GM12878 (cell line): ENCODE data around the gene MAN1B1. TPM values are rescaled to one million over a fixed set of nuclear protein-coding genes. Genes with fewer than 3 reads are reported as not detected.
"Not testable (repeated sequence)": the region's sequence is repeated elsewhere in the genome, so short reads cannot be mapped to it uniquely, and the experiment has no call there.

Source experiments
- ATAC-seq: fragments of 200-7000 bp; cut with Tn5 transposase; 3 replicates; pipeline ENCODE4 v1.9.1; 2020; ENCODE audit warnings: mild to moderate bottlenecking, moderate library complexity
- BruUV-seq: library from RNA; stranded (reverse); fragments of 400-500 nt; replicated peaks from 2 replicates; lab custom pipeline; 2021; lab: Mats Ljungman, UMichigan
- CTCF ChIA-PET: fragments of 300-600 bp; sonication (Branson Sonifier 250); formaldehyde crosslinking; extraction: SDS; loops from one replicate; lab custom pipeline; 2021; ENCODE audit warnings: inconsistent platforms; lab: Yijun Ruan, JAX
- POLR2A ChIA-PET: fragments of 350-600 bp; formaldehyde crosslinking; extraction: SDS; loops from one replicate; lab custom pipeline; 2021; ENCODE audit warnings: inconsistent platforms; lab: Charles Lee
- RAD21 ChIA-PET: fragments of 300-600 bp; sonication (Branson Sonifier 250); formaldehyde crosslinking; loops from one replicate; lab custom pipeline; 2023; ENCODE audit warnings: antibody characterized with exemption; ENCODE audit not compliant: unreplicated experiment; lab: Charles Lee
- SMC1A ChIA-PET: fragments of 300-600 bp; sonication (Branson Sonifier 250); formaldehyde crosslinking; loops from one replicate; lab custom pipeline; 2023; ENCODE audit not compliant: unreplicated experiment, uncharacterized antibody; lab: Charles Lee
- DNase-seq: peaks from one replicate; pipeline ENCODE4 v3.0.0-alpha.2; 2011; ENCODE audit warnings: low read depth, low spot score
- FAIRE-seq: peaks from 3 replicates; lab custom pipeline; 2011; peaks lifted over from hg19 to GRCh38; lab: Jason Lieb, UNC
- H2AFZ ChIP-seq: 2 replicates; pipeline ENCODE4 v1.6.0; 2011; ENCODE audit warnings: low read depth, low read length, control low read depth; ENCODE audit not compliant: control insufficient read depth
- H3K27ac ChIP-seq: 2 replicates; pipeline ENCODE4 v1.5.1; 2011; ENCODE audit warnings: control low read depth; ENCODE audit not compliant: control insufficient read depth, insufficient read depth
- H3K27me3 ChIP-seq, 2 experiments: replicated peaks in 1 of 2; 2 replicates each; pipeline versions ENCODE4 v1.6.0 to v1.6.1; 2011; ENCODE audit warnings: low read length in 1 of 2; ENCODE audit not compliant: control insufficient read depth in 2 of 2, insufficient read depth in 2 of 2
- H3K36me3 ChIP-seq, 2 experiments: 2 replicates each; pipeline ENCODE4 v1.5.1; 2011; ENCODE audit warnings: low read length in 1 of 2; ENCODE audit not compliant: control insufficient read depth in 2 of 2, insufficient read depth in 2 of 2
- H3K4me1 ChIP-seq: 2 replicates; pipeline ENCODE4 v1.6.1; 2011; ENCODE audit warnings: mild to moderate bottlenecking, low read length, moderate library complexity, mixed read lengths; ENCODE audit not compliant: control insufficient read depth, insufficient read depth
- H3K4me2 ChIP-seq: 2 replicates; pipeline ENCODE4 v1.6.0; 2011; ENCODE audit warnings: control low read depth; ENCODE audit not compliant: control insufficient read depth, insufficient read depth
- H3K4me3 ChIP-seq: fragments of 200-600 bp; sonication (generic); 2 replicates; pipeline ENCODE4 v1.5.1; 2016
- H3K79me2 ChIP-seq: 2 replicates; pipeline ENCODE4 v1.6.0; 2011; ENCODE audit warnings: low read length; ENCODE audit not compliant: control insufficient read depth, insufficient read depth
- H3K9ac ChIP-seq: 2 replicates; pipeline ENCODE4 v1.8.0; 2011; ENCODE audit warnings: low read length, control low read depth, mixed read lengths; ENCODE audit not compliant: control insufficient read depth, insufficient read depth
- H3K9me3 ChIP-seq: replicated peaks from 3 replicates; pipeline ENCODE4 v1.5.1; 2011; ENCODE audit warnings: mild to moderate bottlenecking, low read length; ENCODE audit not compliant: control insufficient read depth, insufficient read depth
- H4K20me1 ChIP-seq: 2 replicates; pipeline ENCODE4 v1.6.0; 2011; ENCODE audit not compliant: control insufficient read depth, insufficient read depth
- CEBPB ChIP-seq, 2 experiments: fragments of 150-350 bp in 1 of 2; IDR thresholded peaks; 2 replicates each; pipeline ENCODE4 v1.6.1; 2012 to 2014; ENCODE audit warnings: low read depth in 2 of 2, low read length in 2 of 2, borderline replicate concordance in 1 of 2, inconsistent platforms in 1 of 2
- EED ChIP-seq: sonication (generic); IDR thresholded peaks from 2 replicates; pipeline ENCODE4 v1.6.1; 2016; ENCODE audit warnings: antibody characterized with exemption, low read depth
- EP300 ChIP-seq, 2 experiments: fragments of 150-350 bp in 1 of 2; IDR thresholded peaks; 2 replicates each; pipeline ENCODE4 v1.6.1; 2011 to 2012; ENCODE audit warnings: low read depth in 2 of 2, low read length in 2 of 2, borderline replicate concordance in 1 of 2, improper control_type of control experiment in 1 of 2, inconsistent platforms in 1 of 2; ENCODE audit not compliant: control insufficient read depth in 1 of 2
- HDGF ChIP-seq: fragments of 450-650 bp; IDR thresholded peaks from 2 replicates; pipeline ENCODE4 v1.6.1; 2016; ENCODE audit warnings: antibody characterized with exemption
- MXI1 ChIP-seq: fragments of 150-350 bp; IDR thresholded peaks from 2 replicates; pipeline ENCODE4 v1.6.1; 2011; ENCODE audit warnings: low read depth, mild to moderate bottlenecking, inconsistent platforms, low read length, improper control_type of control experiment
- RFX5 ChIP-seq: IDR thresholded peaks from 2 replicates; pipeline ENCODE4 v1.6.1; 2011; ENCODE audit warnings: low read depth, low read length, improper control_type of control experiment
- SMAD1 ChIP-seq: fragments of 450-650 bp; IDR thresholded peaks from 2 replicates; pipeline ENCODE4 v1.6.1; 2018; ENCODE audit warnings: mild to moderate bottlenecking, low read depth; ENCODE audit not compliant: partially characterized antibody
- SREBF1 ChIP-seq: IDR thresholded peaks from 2 replicates; pipeline ENCODE4 v1.6.1; 2012; ENCODE audit warnings: mild to moderate bottlenecking, low read length
- TCF7 ChIP-seq: IDR thresholded peaks from 2 replicates; pipeline ENCODE4 v1.6.1; 2014; ENCODE audit warnings: antibody characterized with exemption, borderline replicate concordance
- YBX1 ChIP-seq: fragments of 450-650 bp; IDR thresholded peaks from 2 replicates; pipeline ENCODE4 v1.6.1; 2016; ENCODE audit warnings: antibody characterized with exemption
- ZBTB40 ChIP-seq: fragments of 450-650 bp; IDR thresholded peaks from 2 replicates; pipeline ENCODE4 v1.6.1; 2016; ENCODE audit warnings: mild to moderate bottlenecking, moderate library complexity, borderline replicate concordance
- WGBS: methylation state at CpG from one replicate; pipeline ENCODE4 v1.1.6; 2016; ENCODE audit warnings: low lambda C conversion rate; ENCODE audit not compliant: insufficient replicate concordance, insufficient coverage; ENCODE audit errors: missing lambda C conversion rate; 5-methylcytosine and 5-hydroxymethylcytosine counted together
- in situ Hi-C: fragments of 300-500 bp; cut with MboI; formaldehyde crosslinking; loops from 9 replicates; pipeline ENCODE4 v1.14.3; 2018; ENCODE audit warnings: mixed read lengths
- intact Hi-C: fragments of 100-400 bp; cut with micrococcal nuclease; formaldehyde crosslinking; loops from one replicate; pipeline ENCODE4 v1.14.2; 2022; ENCODE audit not compliant: unreplicated experiment
- polyA plus RNA-seq, 11 experiments: library from polyadenylated mRNA; depleted of rRNA in 4 of 11; unstranded in 6 of 11; stranded (reverse) in 5 of 11; fragments of >200 nt; fragmentation: Nextera tagmentation in 4 of 11; fragmentation: Illumina TruSeq in 1 of 11; extraction: Ambion mirVana in 4 of 11; extraction: Trizol in 1 of 11; gene quantifications; 1 replicate in 1 of 11; 2 replicates in 10 of 11; pipeline versions ENCODE4 v1.2.1 to v1.2.3, GENCODE V29; 2011 to 2016; ENCODE audit warnings: inconsistent platforms in 2 of 11, missing spikeins in 2 of 11, low read depth in 1 of 11
- total RNA-seq, 4 experiments: library from RNA; depleted of rRNA in 3 of 4; stranded (reverse); fragments of >200 nt in 3 of 4; fragmentation: Illumina TruSeq in 1 of 4; extraction: Trizol in 1 of 4; gene quantifications; 2 replicates each; pipeline versions ENCODE4 v1.2.1 to v1.2.3, GENCODE V29; 2013 to 2021

The MAN1B1 gene
- total and polyA plus RNA-seq, 10 of the 15 experiments (the other 5 are each of a cell fraction or from before 2014, with no cell fraction given) = 0.71 to 34.1 (median 22.7) TPM

GRCh38 chr9:137062798-137063197 is 24.0 kb upstream of the MAN1B1 start:
- CTCF ChIA-PET = interaction anchor here (1.2 to 6.4 kb wide), 4 partner anchors 14 to 115 kb away, joined by 3 to 81 read pairs (median 12); partner anchors contain the start of genes MAN1B1 and NPDC1
- POLR2A ChIA-PET = not testable (repeated sequence)

GRCh38 chr9:137063311-137064026 is 23.3 kb upstream of the MAN1B1 start:
- Histone ChIP-seq H3K27me3 (no peaks in the 10 kb centered on the region), H3K9me3 (no peaks in the 10 kb centered on the region), H2AFZ (no peak overlapping the region), H3K4me3 (no peak overlapping the region), H3K4me1 (peaks cover 8% of the 10 kb centered on the region), H3K36me3 (no peaks in the 10 kb centered on the region; a peak in 2 of 4 replicates), H3K79me2 (no peaks in the 10 kb centered on the region), H3K4me2 (no peak overlapping the region), H3K27ac (no peak overlapping the region), H4K20me1 (no peaks in the 10 kb centered on the region), H3K9ac (no peak overlapping the region)
- ATAC-seq (no peak), DNase-seq (no peak), FAIRE-seq (no peak)
- POLR2A ChIA-PET = no interaction called here
- BruUV-seq = no TSS peak
- SMC1A ChIA-PET = interaction anchor here (1.0 to 1.2 kb wide), 2 partner anchors 28 to 116 kb away, joined by 3 to 4 read pairs; no protein-coding TSS in a partner anchor
- in situ Hi-C loops = no loop called here
- intact Hi-C loops = loop anchor here (1.0 kb wide), 2 partner anchors 14 to 276 kb away; no protein-coding TSS in a partner anchor
- WGBS = 77% methylated on average over 26 of the region's 26 CpGs
- RAD21 ChIA-PET = interaction anchor here (1.0 to 3.1 kb wide), 3 partner anchors 14 to 88 kb away, joined by 6 to 18 read pairs (median 6); partner anchors contain the start of gene NPDC1
- CTCF ChIA-PET = interaction anchor here (0.6 to 6.4 kb wide), 14 partner anchors 8 to 276 kb away, joined by 3 to 81 read pairs (median 4); partner anchors contain the start of genes MAN1B1 and NPDC1
- TF ChIP-seq SREBF1 = no peak
- no peak for TF ChIP-seq ZBTB40
- TF ChIP-seq HDGF = no peak
- TF ChIP-seq SMAD1 = no peak
- no peak for TF ChIP-seq RFX5
- TF ChIP-seq CEBPB (IDR thresholded peaks at IDR 0.05; ENCODE audit: borderline replicate concordance in 1 of 2, low read depth in 2 of 2, low read length in 2 of 2) = no peak
- no peak for TF ChIP-seq YBX1
- TF ChIP-seq TCF7 = no peak
- no peak for TF ChIP-seq MXI1
- TF ChIP-seq EP300 (IDR thresholded peaks at IDR 0.05; ENCODE audit: borderline replicate concordance in 1 of 2, control insufficient read depth in 1 of 2, low read depth in 2 of 2, low read length in 2 of 2) = no peak
- TF ChIP-seq EED = no peak

More at GRCh38 chr9:137062798-137063197, 24.0 kb upstream of the MAN1B1 start:
- intact Hi-C loops, SMC1A ChIA-PET, H2AFZ ChIP-seq, H3K36me3 ChIP-seq, H3K27me3 ChIP-seq, H3K27ac ChIP-seq, H3K9ac ChIP-seq, BruUV-seq, in situ Hi-C loops, H3K9me3 ChIP-seq, H3K79me2 ChIP-seq, H3K4me2 ChIP-seq, H3K4me1 ChIP-seq, DNase-seq, H4K20me1 ChIP-seq, FAIRE-seq, ATAC-seq, H3K4me3 ChIP-seq: not testable (repeated sequence)
- RAD21 ChIA-PET = interaction anchor here (3.1 kb wide), 1 partner anchor 16 kb away, joined by 18 read pairs; the partner anchor contains the start of gene NPDC1
- 65% methylated on average over 5 of the region's 9 CpGs for WGBS
